Cardiac septum (tissue), 1 donor: ENCODE measurements around the gene TLCD3A. TPM values are rescaled to one million over a fixed set of nuclear protein-coding genes. Genes with fewer than 3 reads are reported as not detected.

Experiments
- DNase-seq: peaks from one replicate; pipeline ENCODE4 v3.0.0-alpha.2; 2020; ENCODE audit warnings: low spot score
- intact Hi-C: fragments of 100-400 bp; cut with DNase I; formaldehyde crosslinking; loops from one replicate; pipeline ENCODE4 v1.14.0; 2022
- total RNA-seq: library from RNA; stranded (reverse); fragmentation: NEBNext Ultra II Directional; extraction: Animal tissue kit (Norgen Biotek cat#: 25700); gene quantifications from one replicate; pipeline ENCODE4 v1.2.1, GENCODE V29; 2021
- donor health status: DM: no; HTN: no; CAD: no.

Gene TLCD3A
- total RNA-seq, 1 donor from 2014 or later, result 5.1 TPM

- intact Hi-C loops, result no loop called here
- DNase-seq, result no peak
Observed at GRCh38 chr17:704111-704864, 28.1 kb upstream of the TLCD3A start.

DNA sequence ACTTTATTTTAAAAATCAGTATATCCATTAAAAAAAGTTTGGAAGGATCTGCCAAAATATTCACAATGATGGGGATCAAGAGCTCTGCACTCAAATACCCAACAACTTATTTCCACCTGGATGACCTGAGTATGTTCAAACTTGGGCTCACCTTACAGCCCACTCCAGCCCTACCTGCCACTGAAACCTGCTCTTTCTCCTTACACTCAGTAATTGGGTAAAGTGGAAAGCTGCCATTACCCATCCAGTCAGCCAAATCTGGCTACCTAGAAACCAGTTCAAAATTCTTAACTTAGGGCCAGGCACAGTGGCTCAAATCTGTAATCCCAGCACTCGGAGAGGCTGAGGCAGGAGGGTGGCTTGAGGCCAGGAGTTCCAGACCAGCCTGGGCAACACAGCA is 27.4 kb upstream of the TLCD3A start:
- no peak for DNase-seq
- intact Hi-C loops, result no loop called here

DNA sequence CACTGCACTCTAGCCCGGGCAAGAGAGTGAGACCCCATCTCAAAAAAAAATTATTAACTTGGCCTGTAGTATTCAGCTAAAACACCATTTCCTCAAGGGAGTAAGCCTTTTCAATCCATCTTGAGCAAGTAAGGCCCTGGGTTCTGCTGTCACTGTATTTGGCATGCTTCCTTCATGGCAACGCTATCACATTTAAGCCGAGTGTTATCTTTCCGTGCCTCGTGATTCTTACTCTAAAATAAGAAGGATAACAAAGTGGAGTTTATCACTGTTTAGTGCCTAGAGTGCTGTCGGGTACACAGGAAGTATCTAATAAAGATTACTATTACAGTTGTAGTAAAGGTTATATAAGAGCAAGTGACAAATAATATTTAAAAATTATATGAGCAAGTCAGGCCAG is 26.5 kb upstream of the TLCD3A start:
- intact Hi-C loops, result no loop called here
- DNase-seq, result no peak

DNA sequence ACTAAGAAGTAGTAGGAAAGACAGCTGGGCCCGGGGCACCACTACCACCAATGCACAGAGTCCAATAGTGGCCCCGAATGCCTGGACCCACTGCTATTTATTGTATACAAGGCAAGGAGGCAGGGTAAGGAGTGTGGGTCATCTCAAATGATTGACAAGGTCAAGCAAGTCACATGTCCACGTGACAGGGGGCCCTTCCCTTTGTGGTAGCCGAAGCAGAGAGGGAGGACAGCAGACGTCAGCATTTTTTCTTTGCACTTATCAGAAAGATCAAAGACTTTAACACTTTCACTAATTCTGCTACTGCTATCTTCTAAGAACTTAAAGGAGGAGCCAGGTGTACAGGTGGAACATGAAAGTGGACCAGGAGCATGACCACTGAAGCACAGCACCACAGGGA is 24.3 kb upstream of the TLCD3A start:
- intact Hi-C loops, result no loop called here
- no peak for DNase-seq

DNA sequence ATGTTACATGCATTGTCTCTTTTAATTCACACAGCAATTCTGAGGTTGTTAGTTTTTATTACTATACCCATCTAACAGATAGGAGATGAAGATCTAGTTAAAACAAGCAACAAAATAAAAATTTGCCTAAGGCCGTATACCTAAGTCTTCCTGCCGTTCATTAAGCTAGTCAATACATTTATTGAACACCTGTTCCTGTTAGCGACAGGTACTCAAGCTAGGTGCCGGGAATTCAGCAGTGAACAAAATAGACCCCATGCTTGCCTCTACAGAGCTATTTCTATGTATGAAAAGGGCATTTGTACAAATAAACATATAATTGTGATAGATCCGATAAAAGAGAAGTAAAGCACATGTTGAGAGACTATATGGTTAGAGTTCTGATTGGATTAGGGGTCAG is 14.3 kb upstream of the TLCD3A start:
- DNase-seq, result no peak
- intact Hi-C loops, result loop anchor here (10.0 kb wide), 1 partner anchor 267 kb away; no protein-coding TSS in a partner anchor

DNA sequence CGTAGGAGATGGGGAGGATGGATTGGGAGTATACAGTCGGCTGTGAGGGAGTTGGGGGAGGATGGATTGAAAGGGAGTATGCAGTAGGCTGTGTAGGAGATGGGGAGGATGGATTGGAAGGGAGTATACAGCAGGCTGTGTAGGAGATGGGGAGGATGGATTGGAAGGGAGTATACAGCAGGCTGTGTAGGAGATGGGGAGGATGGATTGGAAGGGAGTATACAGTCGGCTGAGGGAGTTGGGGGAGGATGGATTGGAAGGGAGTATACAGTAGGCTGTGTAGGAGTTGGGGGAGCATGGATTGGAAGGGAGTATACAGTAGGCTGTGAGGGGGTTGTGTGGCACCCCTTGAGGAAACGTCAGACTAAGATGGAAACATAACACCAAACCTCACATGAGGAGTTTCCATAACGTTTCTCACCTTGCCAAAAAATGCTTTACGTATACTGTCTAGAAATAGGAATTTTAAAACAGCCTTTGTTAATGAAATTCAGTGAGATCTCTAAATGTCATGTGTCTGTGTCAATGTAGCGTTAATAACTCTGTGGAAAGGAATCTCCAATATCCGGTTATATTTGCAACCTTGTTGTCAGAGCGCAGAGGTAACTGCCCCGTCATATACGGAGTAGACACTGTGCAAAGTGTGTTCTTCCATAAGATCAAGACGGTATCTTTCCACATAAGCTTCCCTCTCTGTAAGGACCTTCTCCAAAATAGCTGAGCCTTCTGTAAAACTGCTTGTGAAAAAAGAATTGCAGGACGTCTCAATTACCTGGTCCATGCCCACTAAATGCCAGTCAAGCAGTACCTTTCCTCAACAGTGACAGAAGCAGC is 11.5 kb upstream of the TLCD3A start:
- no peak for DNase-seq
- intact Hi-C loops, result no loop called here

GRCh38 chr17:721540-721937 is 10.9 kb upstream of the TLCD3A start:
- no peak for DNase-seq
- intact Hi-C loops, result no loop called here

DNA sequence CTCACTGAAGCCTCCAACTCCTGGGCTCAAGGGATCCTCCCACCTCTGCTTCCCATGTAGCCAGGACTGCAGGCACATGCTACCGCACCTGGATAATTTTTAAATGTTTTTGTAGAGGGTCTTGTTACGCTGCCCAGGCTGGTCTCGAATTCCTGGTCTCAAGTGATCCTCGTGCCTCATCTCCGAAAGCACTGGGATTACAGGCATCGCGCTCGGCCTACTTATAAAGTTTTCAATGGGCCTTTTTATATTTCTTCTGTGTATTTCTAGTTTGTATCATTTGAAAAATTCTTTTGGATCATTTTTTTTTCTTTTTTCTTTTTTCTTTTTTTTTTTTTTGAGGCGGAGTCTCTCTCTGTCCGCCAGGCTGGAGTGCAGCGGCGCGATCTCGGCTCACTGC is 7.3 kb upstream of the TLCD3A start:
- intact Hi-C loops, result no loop called here
- DNase-seq, result no peak

GRCh38 chr17:725746-726145 is 6.7 kb upstream of the TLCD3A start:
- no peak for DNase-seq
- intact Hi-C loops, result no loop called here

- no peak for DNase-seq
- intact Hi-C loops, result no loop called here
Observed at GRCh38 chr17:726271-726919, 6.0 kb upstream of the TLCD3A start.

DNA sequence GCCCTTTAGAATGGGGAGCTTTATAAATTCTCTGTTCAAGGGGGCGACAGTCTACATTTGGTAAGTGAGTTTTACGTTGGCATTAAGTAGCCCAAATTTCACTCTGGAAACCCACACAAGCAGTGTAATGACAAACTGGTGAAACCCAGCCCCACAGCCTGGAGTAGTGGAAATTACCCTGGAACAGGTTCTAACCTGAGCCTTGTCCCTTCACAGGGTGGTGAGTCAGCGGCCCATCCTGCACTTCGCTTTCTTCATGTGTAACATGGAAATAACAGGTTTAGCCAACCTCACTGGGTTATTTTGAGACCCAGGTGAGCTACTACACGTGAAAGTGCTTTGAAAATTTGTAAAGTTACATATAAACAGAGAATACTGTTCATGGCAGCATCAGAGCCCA is 3.5 kb upstream of the TLCD3A start:
- intact Hi-C loops, result no loop called here
- no peak for DNase-seq

- DNase-seq, result no peak
Observed at GRCh38 chr17:731644-732066, 741 bp upstream of the TLCD3A start.

DNA sequence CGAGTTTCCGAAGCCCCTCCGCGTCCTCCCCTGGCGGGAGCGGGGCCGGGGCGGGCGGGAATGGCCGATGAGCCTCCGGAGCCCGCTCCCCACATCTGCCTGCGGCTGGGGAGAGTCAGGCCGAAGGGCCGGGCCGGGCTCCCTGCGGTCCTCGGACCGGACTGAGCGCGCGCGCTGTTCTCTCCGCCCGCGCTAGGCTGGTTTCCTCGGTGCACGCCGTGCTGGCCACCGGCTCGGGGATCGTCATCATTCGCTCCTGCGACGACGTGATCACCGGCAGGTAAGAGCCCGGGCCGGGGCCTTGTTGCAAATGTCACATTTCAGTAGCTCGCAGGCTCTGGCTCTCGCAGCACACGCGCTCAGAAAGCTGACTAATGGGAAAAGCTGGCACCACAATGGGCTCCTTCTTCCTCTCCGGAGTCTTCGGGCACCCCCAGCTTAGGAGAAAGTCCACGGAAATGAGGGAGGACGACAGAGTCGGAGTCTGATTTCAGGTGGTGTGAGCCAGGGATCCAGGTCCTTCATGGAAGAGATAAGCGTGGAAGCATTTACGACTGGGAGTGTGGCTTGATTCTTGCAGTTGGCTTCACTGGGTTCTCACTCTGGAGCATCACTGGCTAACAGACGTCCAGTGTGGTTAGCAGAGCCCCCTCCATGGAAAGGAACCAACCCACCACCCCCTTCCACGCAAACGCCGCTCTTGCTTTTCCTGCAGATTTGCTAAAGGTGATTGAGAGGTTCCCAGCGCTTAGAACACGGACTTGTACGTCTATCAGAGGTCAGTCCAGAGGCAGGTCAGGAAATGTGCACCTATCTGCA is 715 bp downstream of the TLCD3A start:
- DNase-seq, result no peak
- intact Hi-C loops, result no loop called here

More at GRCh38 chr17:731644-732066, 741 bp upstream of the TLCD3A start:
- intact Hi-C loops, result no loop called here

- no peak for DNase-seq
- intact Hi-C loops, result no loop called here
Observed at GRCh38 chr17:733743-734142, 1.3 kb downstream of the TLCD3A start.

DNA sequence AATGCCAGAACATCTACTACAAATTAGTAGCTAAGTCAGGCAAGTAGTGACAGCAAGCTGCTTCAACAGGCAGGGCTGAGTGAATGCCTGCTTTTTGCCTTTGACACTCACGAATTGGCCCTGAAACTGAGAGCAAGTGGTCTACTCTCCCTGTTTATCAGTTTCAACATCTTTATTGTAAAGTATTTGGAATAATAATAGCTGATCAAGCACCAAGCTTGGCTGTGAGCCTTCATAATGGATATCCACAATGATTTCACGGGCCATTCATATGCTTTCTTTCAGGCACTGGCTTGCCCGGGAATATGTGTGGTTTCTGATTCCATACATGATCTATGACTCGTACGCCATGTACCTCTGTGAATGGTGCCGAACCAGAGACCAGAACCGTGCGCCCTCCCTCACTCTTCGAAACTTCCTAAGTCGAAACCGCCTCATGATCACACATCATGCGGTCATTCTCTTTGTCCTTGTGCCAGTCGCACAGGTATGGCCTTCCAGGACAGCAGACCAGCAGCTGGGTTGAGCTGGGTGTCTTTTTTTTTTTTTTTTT is 5.2 kb downstream of the TLCD3A start:
- intact Hi-C loops, result no loop called here

GRCh38 chr17:740240-741017 is 8.0 kb downstream of the TLCD3A start:
- no peak for DNase-seq
- intact Hi-C loops, result no loop called here

More for the DNA sequence above, 5.2 kb downstream of the TLCD3A start:
- no peak for DNase-seq

DNA sequence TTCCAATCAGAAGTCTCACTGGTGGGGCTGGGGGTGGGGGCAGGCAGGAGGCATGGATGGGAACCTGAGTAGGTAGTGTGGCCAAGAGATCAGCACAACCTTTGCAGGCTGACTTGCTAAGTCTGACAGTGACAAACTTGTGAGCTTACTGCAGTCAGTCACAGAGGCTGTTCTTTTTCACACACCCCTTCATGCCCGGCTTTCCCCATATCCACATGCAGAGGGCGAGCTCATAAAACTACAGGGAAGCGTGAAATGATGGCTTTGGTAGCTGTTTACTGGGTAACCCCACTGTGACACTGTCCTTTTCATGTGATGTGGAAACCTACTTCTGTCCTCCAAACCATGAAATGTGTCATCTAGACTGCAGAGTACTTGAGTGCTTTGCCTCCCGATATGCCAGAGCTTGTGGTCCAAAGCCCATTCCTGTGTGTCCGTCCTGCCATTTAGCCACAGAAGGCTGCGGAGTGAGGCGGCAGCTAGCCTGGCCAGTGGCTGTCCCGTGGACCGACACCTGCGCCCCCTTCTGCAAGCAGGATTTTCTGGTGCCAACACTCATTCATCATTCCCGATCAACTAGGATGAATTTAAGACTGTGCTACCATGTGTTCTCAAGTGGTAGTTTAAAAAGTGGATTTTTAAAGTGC is 9.9 kb downstream of the TLCD3A start:
- intact Hi-C loops, result no loop called here

DNA sequence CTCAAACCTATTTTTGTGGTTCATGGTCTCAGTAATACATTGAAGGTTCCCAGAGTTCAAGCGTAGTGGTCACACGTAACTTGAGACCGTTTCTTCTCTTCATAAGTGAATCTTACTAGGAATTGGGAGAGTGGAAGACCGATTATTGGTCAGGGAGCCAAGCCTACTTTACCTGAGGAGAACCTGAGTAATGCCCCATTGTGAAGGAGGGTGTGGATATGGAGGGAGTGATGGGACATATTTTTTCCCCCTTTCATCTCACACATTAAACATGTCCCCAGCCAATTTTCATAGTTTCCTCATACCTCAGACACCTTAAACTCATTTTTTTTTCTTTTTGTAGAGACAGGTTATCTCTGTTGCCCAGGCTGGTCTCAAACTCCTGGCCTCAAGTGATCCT is 10.7 kb downstream of the TLCD3A start:
- no peak for DNase-seq
- intact Hi-C loops, result no loop called here

More for the DNA sequence above, 9.9 kb downstream of the TLCD3A start:
- no peak for DNase-seq
